K562 (cell line): ENCODE results near the gene HIVEP3. TPM values are rescaled to one million over a fixed set of nuclear protein-coding genes. Genes with fewer than 3 reads are reported as not detected.
A peak's percentile ranks its signal among the peaks of the same experiment; 100 is the strongest.

Source experiments
- CBFA2T3 ChIP-seq: fragments of 450-650 bp; IDR thresholded peaks from 2 replicates; pipeline ENCODE4 v1.6.1; 2017
- CEBPG ChIP-seq, 3 experiments: fragments of 200-800 bp in 1 of 3; sonication (Bioruptor generic) in 1 of 3; sonication (generic) in 1 of 3; formaldehyde crosslinking in 1 of 3; IDR thresholded peaks in 2 of 3; conservative IDR thresholded peaks in 1 of 3; 2 replicates each; pipeline versions ENCODE4 v1.6.1 to v1.8.0; 2016 to 2022; ENCODE audit warnings: missing compliant biosample characterization in 2 of 3, missing genetic modification characterization in 2 of 3, mild to moderate bottlenecking in 1 of 3, missing genetic modification reagents in 1 of 3
- MCM3 ChIP-seq: fragments of 450-650 bp; IDR thresholded peaks from 2 replicates; pipeline ENCODE4 v1.6.1; 2016
- RUNX1 ChIP-seq: sonication (generic); IDR thresholded peaks from 2 replicates; pipeline ENCODE4 v1.6.1; 2016; ENCODE audit warnings: antibody characterized with exemption, low read depth
- SRSF1 ChIP-seq: fragments of 200-400 bp; formaldehyde crosslinking; IDR thresholded peaks from 2 replicates; pipeline ENCODE4 v1.6.1; 2017; ENCODE audit warnings: mild to moderate bottlenecking, low read depth, low read length, moderate library complexity
- ZBTB43 ChIP-seq: sonication (generic); formaldehyde crosslinking; IDR thresholded peaks from 2 replicates; pipeline ENCODE4 v1.8.0; 2023; ENCODE audit warnings: mild to moderate bottlenecking, missing genetic modification reagents
- ZC3H8 ChIP-seq: fragments of 450-650 bp; IDR thresholded peaks from 2 replicates; pipeline ENCODE4 v1.6.1; 2017
- polyA plus RNA-seq, 8 experiments: library from polyadenylated mRNA; depleted of rRNA in 4 of 8; stranded (reverse) in 5 of 8; unstranded in 3 of 8; fragments of >200 nt; fragmentation: Nextera tagmentation in 2 of 8; fragmentation: Illumina TruSeq in 1 of 8; extraction: Ambion mirVana in 2 of 8; extraction: Trizol in 1 of 8; gene quantifications; 2 replicates each; pipeline versions ENCODE4 v1.2.1 to v1.2.3, GENCODE V29; 2011 to 2014; ENCODE audit warnings: inconsistent platforms in 1 of 8, missing spikeins in 1 of 8
- total RNA-seq, 7 experiments: library from RNA; depleted of rRNA in 6 of 7; stranded (reverse); fragments of >200 nt in 6 of 7; fragmentation: Illumina TruSeq in 2 of 7; extraction: Trizol in 2 of 7; gene quantifications; 2 replicates each; pipeline versions ENCODE4 v1.2.1 to v1.2.3, GENCODE V29; 2011 to 2021; ENCODE audit warnings: low replicate concordance in 1 of 7
- TF ChIP-seq, protein P1 (sequence below), 2 experiments: IDR thresholded peaks in 1 of 2; conservative IDR thresholded peaks in 1 of 2; 2 replicates each; pipeline ENCODE4 v1.6.1; 2016; ENCODE audit warnings: low read depth in 2 of 2, mild to moderate bottlenecking in 1 of 2, missing compliant biosample characterization in 1 of 2, missing genetic modification characterization in 1 of 2, moderate library complexity in 1 of 2
- TF ChIP-seq, protein P2 (sequence below): fragments of 450-650 bp; IDR thresholded peaks from 2 replicates; pipeline ENCODE4 v1.6.1; 2016; ENCODE audit warnings: mild to moderate bottlenecking, moderate library complexity

The HIVEP3 gene
- total and polyA plus RNA-seq, 9 of the 15 experiments (the other 6 are each of a cell fraction or from before 2014, with no cell fraction given) = 0.09 to 0.58 (median 0.34) TPM; not detected in 1

DNA sequence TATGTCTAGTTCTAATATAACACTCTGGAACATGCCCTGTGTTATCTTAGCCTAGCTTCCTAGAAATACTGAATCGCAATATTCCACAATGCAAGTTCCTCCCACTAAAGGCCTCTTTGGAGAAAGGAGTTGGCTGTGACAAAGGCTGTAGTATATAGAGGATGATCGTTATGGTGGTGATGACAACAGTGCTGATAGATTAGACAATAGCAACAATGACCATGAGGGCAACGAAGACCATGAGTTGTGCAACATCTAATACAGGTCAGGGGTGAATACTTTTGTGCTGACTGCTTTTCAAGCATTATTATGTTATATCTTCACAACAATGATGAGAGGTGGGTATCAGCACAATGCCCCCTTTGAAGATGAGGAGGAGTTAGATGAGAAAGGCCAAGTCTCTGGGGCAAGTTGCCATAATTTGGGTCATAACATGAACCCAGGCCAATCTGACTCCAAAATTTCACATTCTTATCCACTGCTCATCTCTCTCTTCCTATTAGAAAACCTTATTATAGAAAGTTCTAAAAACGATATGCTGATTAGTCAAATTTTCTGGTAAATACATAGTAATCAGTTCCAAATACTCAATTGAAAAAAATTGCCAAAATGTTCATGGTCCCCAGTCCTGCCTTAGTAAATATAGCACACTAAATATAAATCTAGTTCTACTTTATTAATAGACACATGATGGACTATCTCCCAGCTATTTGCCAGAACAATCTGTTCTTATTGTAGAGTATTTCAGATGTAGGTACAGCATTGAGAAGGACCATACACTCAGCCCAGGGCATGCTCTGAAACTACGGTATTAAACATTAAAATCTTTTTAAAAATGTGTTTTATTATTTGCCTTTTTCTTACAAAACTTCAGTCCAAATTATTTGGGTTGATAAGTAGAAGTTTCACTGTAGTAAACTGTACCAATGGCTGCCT is 37.5 kb downstream of the HIVEP3 start (continued):
- TF ChIP-seq CEBPG (CRISPR knock-in tag; IDR thresholded peaks at IDR 0.05) (no peak), CEBPG (tag; conservative IDR thresholded peaks at IDR 0.05 in 1 of 2, IDR thresholded peaks at IDR 0.05 in 1 of 2) (peak; percentile 59 to 81), ZC3H8 (no peak), CBFA2T3 (no peak), RUNX1 (no peak), ZBTB43 (CRISPR knock-in tag) (no peak), SRSF1 (no peak), MCM3 (no peak)
- TF ChIP-seq, protein P1, sequence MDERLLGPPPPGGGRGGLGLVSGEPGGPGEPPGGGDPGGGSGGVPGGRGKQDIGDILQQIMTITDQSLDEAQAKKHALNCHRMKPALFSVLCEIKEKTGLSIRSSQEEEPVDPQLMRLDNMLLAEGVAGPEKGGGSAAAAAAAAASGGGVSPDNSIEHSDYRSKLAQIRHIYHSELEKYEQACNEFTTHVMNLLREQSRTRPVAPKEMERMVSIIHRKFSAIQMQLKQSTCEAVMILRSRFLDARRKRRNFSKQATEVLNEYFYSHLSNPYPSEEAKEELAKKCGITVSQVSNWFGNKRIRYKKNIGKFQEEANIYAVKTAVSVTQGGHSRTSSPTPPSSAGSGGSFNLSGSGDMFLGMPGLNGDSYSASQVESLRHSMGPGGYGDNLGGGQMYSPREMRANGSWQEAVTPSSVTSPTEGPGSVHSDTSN (CRISPR knock-in tag; IDR thresholded peaks at IDR 0.05; ENCODE audit: low read depth) = no peak
- TF ChIP-seq, protein P1 (tag; conservative IDR thresholded peaks at IDR 0.05; ENCODE audit: low read depth) = peak; percentile 52; the same call in 1 of the 2 replicates
- TF ChIP-seq, protein P2, sequence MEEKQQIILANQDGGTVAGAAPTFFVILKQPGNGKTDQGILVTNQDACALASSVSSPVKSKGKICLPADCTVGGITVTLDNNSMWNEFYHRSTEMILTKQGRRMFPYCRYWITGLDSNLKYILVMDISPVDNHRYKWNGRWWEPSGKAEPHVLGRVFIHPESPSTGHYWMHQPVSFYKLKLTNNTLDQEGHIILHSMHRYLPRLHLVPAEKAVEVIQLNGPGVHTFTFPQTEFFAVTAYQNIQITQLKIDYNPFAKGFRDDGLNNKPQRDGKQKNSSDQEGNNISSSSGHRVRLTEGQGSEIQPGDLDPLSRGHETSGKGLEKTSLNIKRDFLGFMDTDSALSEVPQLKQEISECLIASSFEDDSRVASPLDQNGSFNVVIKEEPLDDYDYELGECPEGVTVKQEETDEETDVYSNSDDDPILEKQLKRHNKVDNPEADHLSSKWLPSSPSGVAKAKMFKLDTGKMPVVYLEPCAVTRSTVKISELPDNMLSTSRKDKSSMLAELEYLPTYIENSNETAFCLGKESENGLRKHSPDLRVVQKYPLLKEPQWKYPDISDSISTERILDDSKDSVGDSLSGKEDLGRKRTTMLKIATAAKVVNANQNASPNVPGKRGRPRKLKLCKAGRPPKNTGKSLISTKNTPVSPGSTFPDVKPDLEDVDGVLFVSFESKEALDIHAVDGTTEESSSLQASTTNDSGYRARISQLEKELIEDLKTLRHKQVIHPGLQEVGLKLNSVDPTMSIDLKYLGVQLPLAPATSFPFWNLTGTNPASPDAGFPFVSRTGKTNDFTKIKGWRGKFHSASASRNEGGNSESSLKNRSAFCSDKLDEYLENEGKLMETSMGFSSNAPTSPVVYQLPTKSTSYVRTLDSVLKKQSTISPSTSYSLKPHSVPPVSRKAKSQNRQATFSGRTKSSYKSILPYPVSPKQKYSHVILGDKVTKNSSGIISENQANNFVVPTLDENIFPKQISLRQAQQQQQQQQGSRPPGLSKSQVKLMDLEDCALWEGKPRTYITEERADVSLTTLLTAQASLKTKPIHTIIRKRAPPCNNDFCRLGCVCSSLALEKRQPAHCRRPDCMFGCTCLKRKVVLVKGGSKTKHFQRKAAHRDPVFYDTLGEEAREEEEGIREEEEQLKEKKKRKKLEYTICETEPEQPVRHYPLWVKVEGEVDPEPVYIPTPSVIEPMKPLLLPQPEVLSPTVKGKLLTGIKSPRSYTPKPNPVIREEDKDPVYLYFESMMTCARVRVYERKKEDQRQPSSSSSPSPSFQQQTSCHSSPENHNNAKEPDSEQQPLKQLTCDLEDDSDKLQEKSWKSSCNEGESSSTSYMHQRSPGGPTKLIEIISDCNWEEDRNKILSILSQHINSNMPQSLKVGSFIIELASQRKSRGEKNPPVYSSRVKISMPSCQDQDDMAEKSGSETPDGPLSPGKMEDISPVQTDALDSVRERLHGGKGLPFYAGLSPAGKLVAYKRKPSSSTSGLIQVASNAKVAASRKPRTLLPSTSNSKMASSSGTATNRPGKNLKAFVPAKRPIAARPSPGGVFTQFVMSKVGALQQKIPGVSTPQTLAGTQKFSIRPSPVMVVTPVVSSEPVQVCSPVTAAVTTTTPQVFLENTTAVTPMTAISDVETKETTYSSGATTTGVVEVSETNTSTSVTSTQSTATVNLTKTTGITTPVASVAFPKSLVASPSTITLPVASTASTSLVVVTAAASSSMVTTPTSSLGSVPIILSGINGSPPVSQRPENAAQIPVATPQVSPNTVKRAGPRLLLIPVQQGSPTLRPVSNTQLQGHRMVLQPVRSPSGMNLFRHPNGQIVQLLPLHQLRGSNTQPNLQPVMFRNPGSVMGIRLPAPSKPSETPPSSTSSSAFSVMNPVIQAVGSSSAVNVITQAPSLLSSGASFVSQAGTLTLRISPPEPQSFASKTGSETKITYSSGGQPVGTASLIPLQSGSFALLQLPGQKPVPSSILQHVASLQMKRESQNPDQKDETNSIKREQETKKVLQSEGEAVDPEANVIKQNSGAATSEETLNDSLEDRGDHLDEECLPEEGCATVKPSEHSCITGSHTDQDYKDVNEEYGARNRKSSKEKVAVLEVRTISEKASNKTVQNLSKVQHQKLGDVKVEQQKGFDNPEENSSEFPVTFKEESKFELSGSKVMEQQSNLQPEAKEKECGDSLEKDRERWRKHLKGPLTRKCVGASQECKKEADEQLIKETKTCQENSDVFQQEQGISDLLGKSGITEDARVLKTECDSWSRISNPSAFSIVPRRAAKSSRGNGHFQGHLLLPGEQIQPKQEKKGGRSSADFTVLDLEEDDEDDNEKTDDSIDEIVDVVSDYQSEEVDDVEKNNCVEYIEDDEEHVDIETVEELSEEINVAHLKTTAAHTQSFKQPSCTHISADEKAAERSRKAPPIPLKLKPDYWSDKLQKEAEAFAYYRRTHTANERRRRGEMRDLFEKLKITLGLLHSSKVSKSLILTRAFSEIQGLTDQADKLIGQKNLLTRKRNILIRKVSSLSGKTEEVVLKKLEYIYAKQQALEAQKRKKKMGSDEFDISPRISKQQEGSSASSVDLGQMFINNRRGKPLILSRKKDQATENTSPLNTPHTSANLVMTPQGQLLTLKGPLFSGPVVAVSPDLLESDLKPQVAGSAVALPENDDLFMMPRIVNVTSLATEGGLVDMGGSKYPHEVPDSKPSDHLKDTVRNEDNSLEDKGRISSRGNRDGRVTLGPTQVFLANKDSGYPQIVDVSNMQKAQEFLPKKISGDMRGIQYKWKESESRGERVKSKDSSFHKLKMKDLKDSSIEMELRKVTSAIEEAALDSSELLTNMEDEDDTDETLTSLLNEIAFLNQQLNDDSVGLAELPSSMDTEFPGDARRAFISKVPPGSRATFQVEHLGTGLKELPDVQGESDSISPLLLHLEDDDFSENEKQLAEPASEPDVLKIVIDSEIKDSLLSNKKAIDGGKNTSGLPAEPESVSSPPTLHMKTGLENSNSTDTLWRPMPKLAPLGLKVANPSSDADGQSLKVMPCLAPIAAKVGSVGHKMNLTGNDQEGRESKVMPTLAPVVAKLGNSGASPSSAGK = 0 out of 2 replicates have a peak, but pooled peaks have one; percentile 15
